ENCODE data around the gene MOB2. TPM values are rescaled to one million over a fixed set of nuclear protein-coding genes. Genes with fewer than 3 reads are reported as not detected.
A peak's percentile ranks its signal among the peaks of the same experiment; 100 is the strongest.
"Not testable (repeated sequence)": the region's sequence is repeated elsewhere in the genome, so short reads cannot be mapped to it uniquely, and the experiment has no call there.

MOB2 gene
- total RNA-seq, 2 experiments from 2014 or later: 15.3 TPM

GRCh38 chr11:1437500-1437899 is 49.1 kb downstream of the MOB2 start:
- POLR2A ChIA-PET: no interaction called here
- H3K36me3 Mint-ChIP-seq (ENCODE audit: low read depth): no peaks in the 10 kb centered on the region
- H3K4me3 Mint-ChIP-seq: no peak overlapping the region
- H3K27ac Mint-ChIP-seq: no peak overlapping the region
- H3K9me3 Mint-ChIP-seq (ENCODE audit: low read depth): no peaks in the 10 kb centered on the region
- CTCF ChIA-PET: no interaction called here
- DNase-seq: no peak
- ATAC-seq: no peak
- H3K4me1 Mint-ChIP-seq: no peaks in the 10 kb centered on the region
- no peaks in the 10 kb centered on the region for H3K27me3 Mint-ChIP-seq
- intact Hi-C loops (cut with DNase I, micrococcal nuclease): no loop called here

GRCh38 chr11:1436468-1437039 is 50.0 kb downstream of the MOB2 start:
- DNase-seq (no peak), ATAC-seq (peak; percentile 33)
- Mint-ChIP-seq H3K36me3 (ENCODE audit: low read depth) (no peaks in the 10 kb centered on the region), H3K9me3 (ENCODE audit: low read depth) (no peaks in the 10 kb centered on the region), H3K27me3 (no peaks in the 10 kb centered on the region), H3K4me1 (no peaks in the 10 kb centered on the region), H3K4me3 (no peak overlapping the region), H3K27ac (no peak overlapping the region)
- intact Hi-C loops (cut with DNase I, micrococcal nuclease): no loop called here
- ChIA-PET POLR2A (no interaction called here), CTCF (interaction anchor here (0.8 kb wide), 1 partner anchor 80 kb away, joined by 3 read pairs; no protein-coding TSS in a partner anchor)

DNA sequence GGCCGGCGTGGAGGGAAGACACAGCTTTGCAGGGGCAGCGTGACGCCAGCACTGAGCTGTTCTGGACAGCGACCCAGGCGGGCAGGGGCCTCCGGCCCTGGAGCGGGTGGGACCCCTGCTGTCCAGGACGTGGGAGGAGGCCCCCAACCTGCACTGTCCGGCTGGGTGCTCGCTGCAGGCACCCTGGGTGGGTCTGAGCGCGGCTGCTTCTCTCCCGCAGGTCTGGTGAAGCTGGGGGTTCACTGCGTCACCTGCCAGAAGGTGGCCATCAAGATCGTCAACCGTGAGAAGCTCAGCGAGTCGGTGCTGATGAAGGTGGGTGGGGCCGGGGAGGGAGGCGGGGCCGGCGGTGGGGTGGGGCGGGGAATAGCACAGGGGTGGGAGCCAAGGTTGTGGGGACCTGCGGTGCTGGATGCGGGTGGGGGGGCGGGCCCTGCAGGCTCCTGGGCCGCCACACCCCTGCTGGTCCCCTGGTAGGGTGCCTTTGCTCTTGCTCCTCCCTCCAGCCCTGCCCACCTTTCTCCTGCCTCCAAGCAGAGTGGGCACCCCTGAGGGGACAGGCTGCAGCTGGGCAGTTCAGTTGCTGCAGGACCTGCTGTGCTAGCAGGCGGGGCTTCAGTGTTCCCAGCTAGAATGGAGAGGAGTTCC is 50.6 kb downstream of the MOB2 start:
- H3K27me3 Mint-ChIP-seq: no peaks in the 10 kb centered on the region
- intact Hi-C loops (cut with DNase I, micrococcal nuclease): no loop called here
- H3K36me3 Mint-ChIP-seq (ENCODE audit: low read depth): no peaks in the 10 kb centered on the region
- H3K27ac Mint-ChIP-seq: no peak overlapping the region
- peak; percentile 47 for ATAC-seq
- no peak overlapping the region for H3K4me3 Mint-ChIP-seq
- peak; percentile 39 for DNase-seq
- no peaks in the 10 kb centered on the region for H3K4me1 Mint-ChIP-seq
- CTCF ChIA-PET: interaction anchor here (0.8 kb wide), 1 partner anchor 80 kb away, joined by 3 read pairs; no protein-coding TSS in a partner anchor
- H3K9me3 Mint-ChIP-seq (ENCODE audit: low read depth): no peaks in the 10 kb centered on the region
- POLR2A ChIA-PET: no interaction called here

DNA sequence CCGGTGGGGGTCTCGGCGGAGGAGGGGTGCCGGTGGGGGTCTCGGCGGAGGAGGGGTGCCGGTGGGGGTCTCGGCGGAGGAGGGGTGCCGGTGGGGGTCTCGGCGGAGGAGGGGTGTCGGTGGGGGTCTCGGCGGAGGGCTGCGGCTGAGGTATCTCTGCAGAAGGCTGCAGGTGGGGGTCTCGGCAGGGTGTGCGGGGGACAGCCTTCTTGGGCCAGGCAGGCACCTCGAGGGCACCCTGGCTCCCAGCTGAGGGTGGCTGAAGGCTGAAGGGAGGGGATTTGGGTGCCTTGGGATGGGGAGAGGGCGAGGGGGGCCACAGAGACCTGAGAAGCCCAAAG is 51.1 kb downstream of the MOB2 start:
- H3K4me3 Mint-ChIP-seq; H3K27me3 Mint-ChIP-seq; H3K27ac Mint-ChIP-seq; H3K36me3 Mint-ChIP-seq (ENCODE audit: low read depth); CTCF ChIA-PET; ATAC-seq; H3K9me3 Mint-ChIP-seq (ENCODE audit: low read depth); DNase-seq; H3K4me1 Mint-ChIP-seq; intact Hi-C loops (cut with DNase I, micrococcal nuclease): not testable (repeated sequence)
- POLR2A ChIA-PET: interaction anchor here (0.6 kb wide), 1 partner anchor 164 kb away, joined by 3 read pairs; no protein-coding TSS in a partner anchor

- no peaks in the 10 kb centered on the region for H3K36me3 Mint-ChIP-seq (ENCODE audit: low read depth)
- H3K27me3 Mint-ChIP-seq: no peaks in the 10 kb centered on the region
- ATAC-seq: no peak
- POLR2A ChIA-PET: no interaction called here
- CTCF ChIA-PET: interaction anchor here (0.6 kb wide), 1 partner anchor 600 kb away, joined by 3 read pairs; no protein-coding TSS in a partner anchor
- DNase-seq: no peak
- no peaks in the 10 kb centered on the region for H3K9me3 Mint-ChIP-seq (ENCODE audit: low read depth)
- intact Hi-C loops (cut with DNase I, micrococcal nuclease): no loop called here
- no peak overlapping the region for H3K4me3 Mint-ChIP-seq
- H3K4me1 Mint-ChIP-seq: no peaks in the 10 kb centered on the region
- no peak overlapping the region for H3K27ac Mint-ChIP-seq
Observed at GRCh38 chr11:1433977-1434640, 52.5 kb downstream of the MOB2 start.

DNA sequence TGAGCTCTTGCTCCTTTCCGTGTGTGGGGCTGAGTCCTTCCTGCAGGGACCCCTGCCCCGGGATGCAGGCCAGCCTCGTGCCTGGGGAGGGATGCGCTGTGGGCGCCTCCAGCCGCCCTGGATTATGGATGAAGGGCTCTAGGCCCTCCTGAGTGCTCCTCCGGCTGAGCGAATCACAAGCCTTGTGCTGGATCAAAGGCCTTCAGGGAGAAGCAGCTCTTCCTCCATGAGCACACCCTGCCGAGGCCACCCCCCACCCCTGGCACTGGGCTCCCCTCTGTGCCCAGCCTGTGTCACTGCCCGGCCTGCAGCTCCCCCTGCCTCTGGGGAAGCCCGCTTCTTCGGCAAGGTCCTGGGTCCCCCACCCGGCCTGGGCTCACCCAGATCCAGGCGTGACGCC is 53.0 kb downstream of the MOB2 start:
- no peaks in the 10 kb centered on the region for H3K9me3 Mint-ChIP-seq (ENCODE audit: low read depth)
- ATAC-seq: no peak
- DNase-seq: no peak
- no peaks in the 10 kb centered on the region for H3K27me3 Mint-ChIP-seq
- CTCF ChIA-PET: interaction anchor here (0.6 kb wide), 1 partner anchor 601 kb away, joined by 3 read pairs; no protein-coding TSS in a partner anchor
- no peaks in the 10 kb centered on the region for H3K4me1 Mint-ChIP-seq
- H3K27ac Mint-ChIP-seq: no peak overlapping the region
- intact Hi-C loops (cut with DNase I, micrococcal nuclease): no loop called here
- POLR2A ChIA-PET: no interaction called here
- no peaks in the 10 kb centered on the region for H3K36me3 Mint-ChIP-seq (ENCODE audit: low read depth)
- H3K4me3 Mint-ChIP-seq: no peak overlapping the region

- ChIA-PET POLR2A (no interaction called here), CTCF (no interaction called here)
- Mint-ChIP-seq H3K27me3 (no peaks in the 10 kb centered on the region), H3K4me1 (no peaks in the 10 kb centered on the region), H3K27ac (no peak overlapping the region), H3K36me3 (ENCODE audit: low read depth) (no peaks in the 10 kb centered on the region), H3K4me3 (no peak overlapping the region), H3K9me3 (ENCODE audit: low read depth) (no peaks in the 10 kb centered on the region)
- intact Hi-C loops (cut with DNase I, micrococcal nuclease): no loop called here
- ATAC-seq: no peak
- DNase-seq: no peak
Observed at GRCh38 chr11:1428762-1429316, 57.7 kb downstream of the MOB2 start.

DNA sequence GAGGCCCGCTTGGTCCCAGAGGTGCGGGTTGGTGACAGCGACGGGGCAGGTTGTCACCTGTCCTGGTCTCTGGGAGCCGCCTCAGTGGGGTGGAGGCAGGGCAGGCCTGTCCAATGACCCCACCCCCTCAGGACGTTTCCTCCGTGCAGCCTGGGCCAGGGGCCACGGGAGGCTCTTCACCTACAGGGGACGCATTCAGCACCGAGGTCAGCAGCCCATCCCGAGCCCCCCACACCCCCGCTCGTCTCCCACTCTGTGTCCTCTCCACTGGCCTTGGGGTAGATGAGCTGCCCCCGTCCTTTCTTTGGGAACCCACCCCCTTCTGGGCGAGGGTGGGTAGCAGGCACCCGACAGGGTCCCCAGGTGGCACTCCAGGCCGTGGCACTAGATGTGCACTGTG is 61.1 kb downstream of the MOB2 start:
- DNase-seq (no peak), ATAC-seq (no peak)
- Mint-ChIP-seq H3K27me3 (no peaks in the 10 kb centered on the region), H3K4me1 (no peaks in the 10 kb centered on the region), H3K4me3 (no peak overlapping the region), H3K36me3 (ENCODE audit: low read depth) (no peaks in the 10 kb centered on the region), H3K9me3 (ENCODE audit: low read depth) (no peaks in the 10 kb centered on the region), H3K27ac (no peak overlapping the region)
- intact Hi-C loops (cut with DNase I, micrococcal nuclease): no loop called here
- ChIA-PET POLR2A (no interaction called here), CTCF (no interaction called here)

DNA sequence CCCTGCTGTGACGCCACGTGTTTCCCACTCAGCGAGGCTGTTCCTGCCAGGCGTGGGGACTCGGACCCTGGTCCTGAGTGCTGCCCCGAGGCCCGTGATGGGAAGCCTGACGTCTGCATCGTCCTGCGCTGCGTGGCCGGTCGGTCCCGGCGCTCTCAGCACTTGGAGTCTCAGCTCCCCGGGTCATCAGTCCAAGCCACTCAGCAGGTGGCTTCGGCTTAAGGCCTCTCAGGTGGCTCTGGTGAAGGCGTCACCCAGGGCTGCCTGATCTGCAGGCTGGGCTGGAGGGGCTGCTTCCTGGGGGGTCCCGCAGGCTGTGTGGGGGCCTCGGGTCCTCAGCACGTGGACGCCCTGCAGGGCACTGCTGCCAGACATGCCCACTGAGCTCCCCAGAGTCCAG is 61.6 kb downstream of the MOB2 start:
- Mint-ChIP-seq H3K4me1 (no peaks in the 10 kb centered on the region), H3K27me3 (no peaks in the 10 kb centered on the region), H3K4me3 (no peak overlapping the region), H3K27ac (no peak overlapping the region), H3K36me3 (ENCODE audit: low read depth) (no peaks in the 10 kb centered on the region), H3K9me3 (ENCODE audit: low read depth) (no peaks in the 10 kb centered on the region)
- intact Hi-C loops (cut with DNase I, micrococcal nuclease): no loop called here
- DNase-seq: no peak
- ChIA-PET POLR2A (no interaction called here), CTCF (no interaction called here)
- no peak for ATAC-seq

DNA sequence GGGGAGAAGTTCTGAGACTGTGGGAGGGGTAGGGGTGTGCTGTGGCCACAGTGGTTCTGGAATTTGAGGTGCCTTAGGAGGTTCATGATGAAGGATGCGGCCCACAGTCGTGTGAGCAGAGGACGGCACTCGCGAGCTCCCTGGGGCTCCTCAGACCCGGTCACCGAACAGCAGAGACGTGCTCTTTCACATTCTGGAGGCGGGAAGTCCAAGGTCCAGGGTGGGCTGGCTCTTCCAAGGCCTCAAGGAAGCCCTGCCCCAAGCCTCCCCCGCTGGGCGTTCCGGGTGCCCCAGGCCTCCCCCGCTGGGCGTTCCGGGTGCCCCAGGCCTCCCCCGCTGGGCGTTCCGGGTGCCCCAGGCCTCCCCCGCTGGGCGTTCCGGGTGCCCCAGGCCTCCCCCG is 63.2 kb downstream of the MOB2 start:
- CTCF ChIA-PET: interaction anchor here (0.6 kb wide), 1 partner anchor 583 kb away, joined by 3 read pairs; no protein-coding TSS in a partner anchor
- H3K4me1 Mint-ChIP-seq; H3K4me3 Mint-ChIP-seq; POLR2A ChIA-PET; DNase-seq; H3K9me3 Mint-ChIP-seq (ENCODE audit: low read depth); H3K27ac Mint-ChIP-seq; H3K27me3 Mint-ChIP-seq; H3K36me3 Mint-ChIP-seq (ENCODE audit: low read depth); intact Hi-C loops (cut with DNase I, micrococcal nuclease); ATAC-seq: not testable (repeated sequence)

GRCh38 chr11:1422981-1423380 is 63.6 kb downstream of the MOB2 start:
- DNase-seq (no peak), ATAC-seq (no peak)
- Mint-ChIP-seq H3K4me3 (no peak overlapping the region), H3K9me3 (ENCODE audit: low read depth) (peaks cover 8% of the 10 kb centered on the region), H3K4me1 (no peaks in the 10 kb centered on the region), H3K27ac (no peak overlapping the region), H3K36me3 (ENCODE audit: low read depth) (no peaks in the 10 kb centered on the region), H3K27me3 (no peaks in the 10 kb centered on the region)
- intact Hi-C loops (cut with DNase I, micrococcal nuclease): no loop called here
- POLR2A ChIA-PET: no interaction called here
- CTCF ChIA-PET: interaction anchor here (0.6 kb wide), 2 partner anchors 198 to 583 kb away, joined by 3 read pairs; no protein-coding TSS in a partner anchor

GRCh38 chr11:1422481-1422880 is 64.1 kb downstream of the MOB2 start:
- peaks cover 8% of the 10 kb centered on the region for H3K9me3 Mint-ChIP-seq (ENCODE audit: low read depth)
- no peak overlapping the region for H3K27ac Mint-ChIP-seq
- DNase-seq (no peak), ATAC-seq (no peak)
- ChIA-PET CTCF (interaction anchor here (0.6 kb wide), 2 partner anchors 199 to 584 kb away, joined by 3 read pairs; no protein-coding TSS in a partner anchor), POLR2A (no interaction called here)
- H3K4me1 Mint-ChIP-seq: no peaks in the 10 kb centered on the region
- intact Hi-C loops (cut with DNase I, micrococcal nuclease): no loop called here
- no peaks in the 10 kb centered on the region for H3K27me3 Mint-ChIP-seq
- no peak overlapping the region for H3K4me3 Mint-ChIP-seq
- no peaks in the 10 kb centered on the region for H3K36me3 Mint-ChIP-seq (ENCODE audit: low read depth)
